SK-N-SH treated with all-trans-retinoic acid at 6 μM for 48 hours (cell line): ENCODE measurements around the gene CTAGE8.
"Not testable (repeated sequence)": the region's sequence is repeated elsewhere in the genome, so short reads cannot be mapped to it uniquely, and the experiment has no call there.

ENCODE experiments used
- OSR1 ChIP-seq: fragments of 250-450 bp; sonication (Bioruptor Pico); IDR thresholded peaks from 2 replicates; pipeline ENCODE4 v1.8.0; 2022; ENCODE audit warnings: moderate library complexity, mild to moderate bottlenecking, inconsistent platforms
- TOX ChIP-seq: fragments of 250-450 bp; sonication (Bioruptor Pico); IDR thresholded peaks from 2 replicates; pipeline ENCODE4 v1.8.0; 2021; ENCODE audit warnings: mild to moderate bottlenecking, moderate library complexity, borderline replicate concordance
- ZFP3 ChIP-seq: fragments of 250-450 bp; sonication (Bioruptor Pico); IDR thresholded peaks from 2 replicates; pipeline ENCODE4 v1.5.0; 2020; ENCODE audit warnings: mild to moderate bottlenecking, moderate library complexity
- ZFP30 ChIP-seq: fragments of 450-650 bp; formaldehyde crosslinking; IDR thresholded peaks from 2 replicates; pipeline ENCODE4 v1.5.0; 2022; ENCODE audit warnings: mild to moderate bottlenecking, moderate library complexity
- TF ChIP-seq, protein P1 (sequence below): fragments of 250-450 bp; sonication (Bioruptor Pico); IDR thresholded peaks from 2 replicates; pipeline ENCODE4 v1.5.1; 2020; ENCODE audit warnings: low read depth, mild to moderate bottlenecking, moderate library complexity

DNA sequence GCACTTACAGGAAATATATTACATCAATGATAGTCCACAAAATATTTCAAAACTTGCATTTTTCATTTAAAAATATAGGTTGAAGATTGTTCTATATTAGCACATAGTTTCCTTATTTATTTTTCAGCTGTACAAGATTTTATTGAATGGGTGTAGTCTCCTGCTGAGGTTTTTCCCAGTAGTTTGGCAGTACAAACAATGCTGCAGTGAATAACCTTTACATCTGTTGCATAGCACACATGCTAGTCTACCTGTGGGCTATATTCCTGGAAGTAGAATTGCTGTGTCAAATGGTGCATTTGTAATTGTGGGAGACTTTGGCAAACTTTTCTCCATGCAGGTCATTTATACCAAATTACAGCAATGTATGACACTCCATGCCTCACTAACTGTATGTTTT lies 48.6 kb downstream of the CTAGE8 start:
- TF ChIP-seq, protein P1, sequence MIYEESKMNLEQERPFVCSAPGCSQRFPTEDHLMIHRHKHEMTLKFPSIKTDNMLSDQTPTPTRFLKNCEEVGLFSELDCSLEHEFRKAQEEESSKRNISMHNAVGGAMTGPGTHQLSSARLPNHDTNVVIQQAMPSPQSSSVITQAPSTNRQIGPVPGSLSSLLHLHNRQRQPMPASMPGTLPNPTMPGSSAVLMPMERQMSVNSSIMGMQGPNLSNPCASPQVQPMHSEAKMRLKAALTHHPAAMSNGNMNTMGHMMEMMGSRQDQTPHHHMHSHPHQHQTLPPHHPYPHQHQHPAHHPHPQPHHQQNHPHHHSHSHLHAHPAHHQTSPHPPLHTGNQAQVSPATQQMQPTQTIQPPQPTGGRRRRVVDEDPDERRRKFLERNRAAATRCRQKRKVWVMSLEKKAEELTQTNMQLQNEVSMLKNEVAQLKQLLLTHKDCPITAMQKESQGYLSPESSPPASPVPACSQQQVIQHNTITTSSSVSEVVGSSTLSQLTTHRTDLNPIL (CRISPR knock-in tag), result not testable (repeated sequence)
- TF ChIP-seq TOX (CRISPR knock-in tag); ZFP30 (CRISPR knock-in tag); ZFP3 (CRISPR knock-in tag); OSR1: not testable (repeated sequence)
